ENCODE results near the gene SMAD4. TPM values are rescaled to one million over a fixed set of nuclear protein-coding genes. Genes with fewer than 3 reads are reported as not detected.

Gene SMAD4
- total and polyA plus RNA-seq, 4 donors: 9.3 to 65.3 (median 29.1) TPM

- Histone ChIP-seq H3K27ac (ENCODE audit: low read depth in 1 of 2, low read length in 2 of 2) (no peak overlapping the region), H3K9ac (ENCODE audit: low read depth in 1 of 2, low read length in 2 of 2) (no peak overlapping the region), H3K4me1 (ENCODE audit: control insufficient read depth in 4 of 4, insufficient read depth in 4 of 4, low read length in 3 of 4) (no peaks in the 10 kb centered on the region), H3K4me3 (ENCODE audit: low read depth in 1 of 3, low read length in 3 of 3) (no peak overlapping the region), H3K27me3 (ENCODE audit: control insufficient read depth in 4 of 4, insufficient read depth in 4 of 4, low read length in 3 of 4) (no peaks in the 10 kb centered on the region), H3K9me3 (ENCODE audit: control insufficient read depth in 4 of 4, low read length in 3 of 4) (no peaks in the 10 kb centered on the region), H3K36me3 (ENCODE audit: control insufficient read depth in 4 of 4, insufficient read depth in 3 of 4, low read depth in 1 of 4, low read length in 3 of 4) (no peaks in the 10 kb centered on the region)
- WGBS: 97% methylated on average over 33 of the region's 33 CpGs
- TF ChIP-seq ZBTB33 (IDR thresholded peaks at IDR 0.05) (no peak), HNF4A (conservative IDR thresholded peaks at IDR 0.05) (no peak), MAX (IDR thresholded peaks at IDR 0.05) (no peak), RXRA (IDR thresholded peaks at IDR 0.05) (no peak), GABPA (IDR thresholded peaks at IDR 0.05 in 1 of 2, conservative IDR thresholded peaks at IDR 0.05 in 1 of 2) (no peak), NR2F2 (IDR thresholded peaks at IDR 0.05) (no peak), REST (IDR thresholded peaks at IDR 0.05) (no peak), FOXA2 (IDR thresholded peaks at IDR 0.05) (no peak), RAD21 (IDR thresholded peaks at IDR 0.05) (no peak), YY1 (IDR thresholded peaks at IDR 0.05) (no peak), TAF1 (conservative IDR thresholded peaks at IDR 0.05) (no peak), HNF4G (IDR thresholded peaks at IDR 0.05) (no peak), ATF3 (IDR thresholded peaks at IDR 0.05) (no peak), JUND (IDR thresholded peaks at IDR 0.05) (no peak), SP1 (IDR thresholded peaks at IDR 0.05) (no peak), EGR1 (IDR thresholded peaks at IDR 0.05; ENCODE audit: low read depth in 2 of 2) (no peak), FOXA1 (IDR thresholded peaks at IDR 0.05) (no peak), CTCF (IDR thresholded peaks at IDR 0.05; ENCODE audit: low read depth, low read length, missing input control) (no peak)
- DNase-seq (ENCODE audit: low spot score): no peak
Measured at GRCh38 chr18:51120809-51121596, 91.0 kb downstream of the SMAD4 start.

All from liver (tissue), 9 donors.